Testis (tissue), 2 donors: Measurements from ENCODE around the gene NRG2.

Experiments used
- POLR2A ChIP-seq: fragments of 450-650 bp; IDR thresholded peaks from one replicate; pipeline ENCODE4 v1.6.1; 2017; ENCODE audit warnings: antibody characterized with exemption, mild to moderate bottlenecking, moderate library complexity
- TF ChIP-seq, protein P1 (sequence below), 3 experiments: fragments of 450-650 bp in 2 of 3; fragments of 200-600 bp in 1 of 3; sonication (generic) in 1 of 3; IDR thresholded peaks; one replicate each; pipeline ENCODE4 v1.5.1; 2016 to 2019; ENCODE audit warnings: antibody characterized with exemption in 3 of 3, mild to moderate bottlenecking in 2 of 3, moderate library complexity in 1 of 3

- TF ChIP-seq, protein P1, sequence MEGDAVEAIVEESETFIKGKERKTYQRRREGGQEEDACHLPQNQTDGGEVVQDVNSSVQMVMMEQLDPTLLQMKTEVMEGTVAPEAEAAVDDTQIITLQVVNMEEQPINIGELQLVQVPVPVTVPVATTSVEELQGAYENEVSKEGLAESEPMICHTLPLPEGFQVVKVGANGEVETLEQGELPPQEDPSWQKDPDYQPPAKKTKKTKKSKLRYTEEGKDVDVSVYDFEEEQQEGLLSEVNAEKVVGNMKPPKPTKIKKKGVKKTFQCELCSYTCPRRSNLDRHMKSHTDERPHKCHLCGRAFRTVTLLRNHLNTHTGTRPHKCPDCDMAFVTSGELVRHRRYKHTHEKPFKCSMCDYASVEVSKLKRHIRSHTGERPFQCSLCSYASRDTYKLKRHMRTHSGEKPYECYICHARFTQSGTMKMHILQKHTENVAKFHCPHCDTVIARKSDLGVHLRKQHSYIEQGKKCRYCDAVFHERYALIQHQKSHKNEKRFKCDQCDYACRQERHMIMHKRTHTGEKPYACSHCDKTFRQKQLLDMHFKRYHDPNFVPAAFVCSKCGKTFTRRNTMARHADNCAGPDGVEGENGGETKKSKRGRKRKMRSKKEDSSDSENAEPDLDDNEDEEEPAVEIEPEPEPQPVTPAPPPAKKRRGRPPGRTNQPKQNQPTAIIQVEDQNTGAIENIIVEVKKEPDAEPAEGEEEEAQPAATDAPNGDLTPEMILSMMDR (IDR thresholded peaks at IDR 0.05): no peak
- no peak for TF ChIP-seq POLR2A
These were observed 194.5 kb downstream of the NRG2 start for GRCh38 chr5:139848508-139849100.
